Nephron (organoid): ENCODE measurements around the gene RIBC2.

Experiments used
- H3K27ac Mint-ChIP-seq, 3 experiments: 2 replicates each; pipeline ENCODE4 v1.8.0; 2020; ENCODE audit warnings: mixed read lengths in 3 of 3, mild to moderate bottlenecking in 2 of 3, moderate library complexity in 1 of 3
- H3K27me3 Mint-ChIP-seq: 2 replicates; pipeline ENCODE4 v1.8.0; 2021; ENCODE audit warnings: low read depth, mild to moderate bottlenecking, moderate library complexity, mixed read lengths
- H3K36me3 Mint-ChIP-seq: 2 replicates; pipeline ENCODE4 v1.8.0; 2020; ENCODE audit warnings: low read depth, mixed read lengths
- H3K4me1 Mint-ChIP-seq: 2 replicates; pipeline ENCODE4 v1.8.0; 2020; ENCODE audit warnings: mixed read lengths
- H3K4me3 Mint-ChIP-seq, 3 experiments: 2 replicates each; pipeline ENCODE4 v1.8.0; 2020; ENCODE audit warnings: mild to moderate bottlenecking in 3 of 3, mixed read lengths in 3 of 3, moderate library complexity in 2 of 3
- H3K9me3 Mint-ChIP-seq: 2 replicates; pipeline ENCODE4 v1.8.0; 2020; ENCODE audit warnings: mixed read lengths
- CTCF ChIP-seq, 3 experiments: fragments of 200-600 bp; sonication (generic); IDR thresholded peaks; one replicate each; pipeline ENCODE4 v1.5.0; 2021; ENCODE audit warnings: antibody characterized with exemption in 3 of 3; ENCODE audit not compliant: unreplicated experiment in 3 of 3

The RIBC2 gene

GRCh38 chr22:45453764-45454163, 40.3 kb downstream of the RIBC2 start:
- Mint-ChIP-seq H3K9me3 (no peaks in the 10 kb centered on the region), H3K27me3 (peaks cover 21% of the 10 kb centered on the region), H3K4me1 (peaks cover 60% of the 10 kb centered on the region), H3K4me3 (no peak overlapping the region), H3K27ac (peak overlapping the region; percentile 45 to 95 (median 94)), H3K36me3 (no peaks in the 10 kb centered on the region)
- TF ChIP-seq CTCF (IDR thresholded peaks at IDR 0.05; ENCODE audit: unreplicated experiment in 3 of 3), result no peak

GRCh38 chr22:45454275-45454674, 40.8 kb downstream of the RIBC2 start:
- Mint-ChIP-seq H3K9me3 (no peaks in the 10 kb centered on the region), H3K27ac (peak overlapping the region; percentile 45 to 95 (median 82)), H3K36me3 (no peaks in the 10 kb centered on the region), H3K27me3 (peaks cover 21% of the 10 kb centered on the region), H3K4me3 (no peak overlapping the region), H3K4me1 (peaks cover 60% of the 10 kb centered on the region)
- no peak for TF ChIP-seq CTCF (IDR thresholded peaks at IDR 0.05; ENCODE audit: unreplicated experiment in 3 of 3)

GRCh38 chr22:45455212-45455611, 41.7 kb downstream of the RIBC2 start:
- TF ChIP-seq CTCF (IDR thresholded peaks at IDR 0.05; ENCODE audit: unreplicated experiment in 3 of 3), result no peak
- no peaks in the 10 kb centered on the region for H3K36me3 Mint-ChIP-seq
- peaks cover 21% of the 10 kb centered on the region for H3K27me3 Mint-ChIP-seq
- H3K4me1 Mint-ChIP-seq, result peaks cover 63% of the 10 kb centered on the region
- H3K27ac Mint-ChIP-seq, result peak overlapping the region; percentile 49 to 95 (median 82)
- no peaks in the 10 kb centered on the region for H3K9me3 Mint-ChIP-seq
- H3K4me3 Mint-ChIP-seq, result no peak overlapping the region

- peaks cover 21% of the 10 kb centered on the region for H3K27me3 Mint-ChIP-seq
Observed at GRCh38 chr22:45455621-45456020, 42.1 kb downstream of the RIBC2 start.

GRCh38 chr22:45456811-45457210, 43.3 kb downstream of the RIBC2 start:
- peaks cover 66% of the 10 kb centered on the region for H3K4me1 Mint-ChIP-seq
- peaks cover 21% of the 10 kb centered on the region for H3K27me3 Mint-ChIP-seq
- no peaks in the 10 kb centered on the region for H3K9me3 Mint-ChIP-seq
- no peaks in the 10 kb centered on the region for H3K36me3 Mint-ChIP-seq
- peak overlapping the region; percentile 69 to 91 (median 78) for H3K27ac Mint-ChIP-seq
- no peak overlapping the region for H3K4me3 Mint-ChIP-seq
- TF ChIP-seq CTCF (IDR thresholded peaks at IDR 0.05; ENCODE audit: unreplicated experiment in 3 of 3), result no peak

More at GRCh38 chr22:45455621-45456020, 42.1 kb downstream of the RIBC2 start:
- Mint-ChIP-seq H3K27ac (peak overlapping the region in 2 of 3 experiments; percentile 74 to 95), H3K36me3 (no peaks in the 10 kb centered on the region), H3K9me3 (no peaks in the 10 kb centered on the region), H3K4me1 (peaks cover 64% of the 10 kb centered on the region), H3K4me3 (no peak overlapping the region)
- TF ChIP-seq CTCF (IDR thresholded peaks at IDR 0.05; ENCODE audit: unreplicated experiment in 3 of 3), result no peak

- no peak for TF ChIP-seq CTCF (IDR thresholded peaks at IDR 0.05; ENCODE audit: unreplicated experiment in 3 of 3)
- no peak overlapping the region for H3K4me3 Mint-ChIP-seq
- peaks cover 3% of the 10 kb centered on the region for H3K9me3 Mint-ChIP-seq
- H3K27me3 Mint-ChIP-seq, result peaks cover 16% of the 10 kb centered on the region
- H3K4me1 Mint-ChIP-seq, result peaks cover 50% of the 10 kb centered on the region
- H3K36me3 Mint-ChIP-seq, result no peaks in the 10 kb centered on the region
- H3K27ac Mint-ChIP-seq, result peak overlapping the region in 2 of 3 experiments; percentile 65 to 99
Observed at GRCh38 chr22:45458532-45458931, 45.0 kb downstream of the RIBC2 start.
